ENCODE data around the gene GLRA1. TPM values are rescaled to one million over a fixed set of nuclear protein-coding genes. Genes with fewer than 3 reads are reported as not detected.

Gene GLRA1
- total RNA-seq, 1 experiment from 2014 or later = not detected

GRCh38 chr5:151869843-151870242 lies 54.8 kb downstream of the GLRA1 start:
- BruUV-seq (replicated peaks) = no TSS peak
- no peaks in the 10 kb centered on the region for H3K4me1 ChIP-seq
- H3K27me3 ChIP-seq (replicated peaks; ENCODE audit: control insufficient read depth, insufficient read depth, low read length) = no peaks in the 10 kb centered on the region
- no peak for TF ChIP-seq CTCF (IDR thresholded peaks at IDR 0.05; ENCODE audit: insufficient read depth in 1 of 2, low read depth in 1 of 2, low read length in 1 of 2, severe bottlenecking in 1 of 2, unreplicated experiment in 1 of 2)
- POLR2A ChIA-PET = no interaction called here
- no peaks in the 10 kb centered on the region for H3K4me1 Mint-ChIP-seq (ENCODE audit: low read depth, unreplicated experiment)
- H3K36me3 Mint-ChIP-seq (ENCODE audit: insufficient read depth, unreplicated experiment) = no peaks in the 10 kb centered on the region
- H3K4me3 Mint-ChIP-seq (ENCODE audit: unreplicated experiment) = no peak overlapping the region
- H3K9me3 Mint-ChIP-seq (ENCODE audit: unreplicated experiment) = no peaks in the 10 kb centered on the region
- intact Hi-C loops (cut with micrococcal nuclease; ENCODE audit: unreplicated experiment) = no loop called here
- no peaks in the 10 kb centered on the region for H3K36me3 ChIP-seq (ENCODE audit: control insufficient read depth, insufficient read depth, low read length)
- no peak for DNase-seq
- no peak overlapping the region for H3K27ac Mint-ChIP-seq (ENCODE audit: unreplicated experiment)
- CTCF ChIA-PET = no interaction called here
- H3K4me3 ChIP-seq (ENCODE audit: low read depth, low read length) = no peak overlapping the region
- H3K9me3 ChIP-seq = no peaks in the 10 kb centered on the region
- peaks cover 2% of the 10 kb centered on the region for H3K27me3 Mint-ChIP-seq (ENCODE audit: insufficient read depth, unreplicated experiment)

- no peaks in the 10 kb centered on the region for H3K27me3 ChIP-seq (replicated peaks; ENCODE audit: control insufficient read depth, insufficient read depth, low read length)
- DNase-seq = no peak
- POLR2A ChIA-PET = no interaction called here
- TF ChIP-seq CTCF (IDR thresholded peaks at IDR 0.05; ENCODE audit: insufficient read depth in 1 of 2, low read depth in 1 of 2, low read length in 1 of 2, severe bottlenecking in 1 of 2, unreplicated experiment in 1 of 2) = no peak
- intact Hi-C loops (cut with micrococcal nuclease; ENCODE audit: unreplicated experiment) = no loop called here
- Mint-ChIP-seq H3K4me3 (ENCODE audit: unreplicated experiment) (no peak overlapping the region), H3K4me1 (ENCODE audit: low read depth, unreplicated experiment) (peaks cover 5% of the 10 kb centered on the region), H3K36me3 (ENCODE audit: insufficient read depth, unreplicated experiment) (no peaks in the 10 kb centered on the region), H3K9me3 (ENCODE audit: unreplicated experiment) (no peaks in the 10 kb centered on the region), H3K27me3 (ENCODE audit: insufficient read depth, unreplicated experiment) (peaks cover 2% of the 10 kb centered on the region), H3K27ac (ENCODE audit: unreplicated experiment) (no peak overlapping the region)
- no peaks in the 10 kb centered on the region for H3K36me3 ChIP-seq (ENCODE audit: control insufficient read depth, insufficient read depth, low read length)
- no peak overlapping the region for H3K4me3 ChIP-seq (ENCODE audit: low read depth, low read length)
- H3K4me1 ChIP-seq = no peaks in the 10 kb centered on the region
- BruUV-seq (replicated peaks) = no TSS peak
- CTCF ChIA-PET = no interaction called here
- no peaks in the 10 kb centered on the region for H3K9me3 ChIP-seq
Measured at GRCh38 chr5:151868451-151868850, 56.2 kb downstream of the GLRA1 start.

GRCh38 chr5:151864061-151864748 lies 60.4 kb downstream of the GLRA1 start:
- intact Hi-C loops (cut with micrococcal nuclease; ENCODE audit: unreplicated experiment) = no loop called here
- Mint-ChIP-seq H3K27me3 (ENCODE audit: insufficient read depth, unreplicated experiment) (peaks cover 5% of the 10 kb centered on the region), H3K9me3 (ENCODE audit: unreplicated experiment) (no peaks in the 10 kb centered on the region), H3K27ac (ENCODE audit: unreplicated experiment) (no peak overlapping the region), H3K4me3 (ENCODE audit: unreplicated experiment) (no peak overlapping the region), H3K36me3 (ENCODE audit: insufficient read depth, unreplicated experiment) (no peaks in the 10 kb centered on the region), H3K4me1 (ENCODE audit: low read depth, unreplicated experiment) (peaks cover 5% of the 10 kb centered on the region)
- no peak overlapping the region for H3K4me3 ChIP-seq (ENCODE audit: low read depth, low read length)
- H3K36me3 ChIP-seq (ENCODE audit: control insufficient read depth, insufficient read depth, low read length) = no peaks in the 10 kb centered on the region
- no TSS peak for BruUV-seq (replicated peaks)
- CTCF ChIA-PET = no interaction called here
- H3K9me3 ChIP-seq = no peaks in the 10 kb centered on the region
- no peak for DNase-seq
- H3K27me3 ChIP-seq (replicated peaks; ENCODE audit: control insufficient read depth, insufficient read depth, low read length) = no peaks in the 10 kb centered on the region
- no peak for TF ChIP-seq CTCF (IDR thresholded peaks at IDR 0.05; ENCODE audit: insufficient read depth in 1 of 2, low read depth in 1 of 2, low read length in 1 of 2, severe bottlenecking in 1 of 2, unreplicated experiment in 1 of 2)
- POLR2A ChIA-PET = no interaction called here
- no peaks in the 10 kb centered on the region for H3K4me1 ChIP-seq
